OCI-LY7 (cell line): ENCODE data around the gene USH1G. TPM values are rescaled to one million over a fixed set of nuclear protein-coding genes. Genes with fewer than 3 reads are reported as not detected.

ENCODE experiments used
- BruUV-seq: library from RNA; stranded (reverse); fragments of 400-500 nt; replicated peaks from 2 replicates; lab custom pipeline; 2021; lab: Mats Ljungman, UMichigan
- CTCF ChIA-PET: fragments of 300-600 bp; sonication (Branson Sonifier 250); formaldehyde crosslinking; loops from one replicate; lab custom pipeline; 2022; ENCODE audit warnings: antibody characterized with exemption; ENCODE audit not compliant: unreplicated experiment; lab: Charles Lee
- POLR2A ChIA-PET: fragments of 300-600 bp; sonication (Branson Sonifier 250); formaldehyde crosslinking; loops from one replicate; lab custom pipeline; 2022; ENCODE audit warnings: antibody characterized with exemption; lab: Charles Lee
- DNase-seq: peaks from one replicate; pipeline ENCODE4 v3.0.0-alpha.2; 2015; ENCODE audit warnings: low spot score
- H2AFZ ChIP-seq: fragments of 200-600 bp; sonication (generic), shearing (Covaris generic); 2 replicates; pipeline ENCODE4 v1.6.1; 2014; ENCODE audit warnings: mild to moderate bottlenecking, antibody characterized with exemption, low read length, moderate library complexity
- H3K27ac ChIP-seq: fragments of 200-600 bp; sonication (generic); 2 replicates; pipeline ENCODE4 v1.5.1; 2014; ENCODE audit warnings: mixed run types, low read depth, mild to moderate bottlenecking, moderate library complexity, low read length, inconsistent platforms; ENCODE audit not compliant: poor library complexity, severe bottlenecking
- H3K36me3 ChIP-seq: fragments of 200-600 bp; sonication (generic); 2 replicates; pipeline ENCODE4 v1.6.1; 2014; ENCODE audit warnings: mild to moderate bottlenecking, antibody characterized with exemption, low read length, moderate library complexity, mixed read lengths; ENCODE audit not compliant: insufficient read depth
- H3K4me1 ChIP-seq: fragments of 200-600 bp; sonication (generic); 2 replicates; pipeline ENCODE4 v1.5.1; 2014; ENCODE audit warnings: mild to moderate bottlenecking, low read length; ENCODE audit not compliant: insufficient read depth, poor library complexity, severe bottlenecking
- H3K4me2 ChIP-seq: fragments of 200-600 bp; sonication (generic); 2 replicates; pipeline ENCODE4 v1.6.1; 2014; ENCODE audit warnings: mild to moderate bottlenecking, low read length
- H3K4me3 ChIP-seq: fragments of 200-600 bp; sonication (generic); 2 replicates; pipeline ENCODE4 v1.5.1; 2014; ENCODE audit warnings: mild to moderate bottlenecking, low read depth, low read length; ENCODE audit not compliant: poor library complexity, severe bottlenecking
- H3K79me2 ChIP-seq: fragments of 200-600 bp; sonication (generic); 2 replicates; pipeline ENCODE4 v1.6.1; 2016; ENCODE audit warnings: low read depth, mild to moderate bottlenecking, low read length, moderate library complexity, mixed read lengths; ENCODE audit not compliant: insufficient read depth
- H3K9me2 ChIP-seq: fragments of 200-600 bp; sonication (generic); 2 replicates; pipeline ENCODE4 v1.6.1; 2016; ENCODE audit warnings: mild to moderate bottlenecking, low read length, mixed read lengths; ENCODE audit not compliant: insufficient read depth
- H3K9me3 ChIP-seq: fragments of 200-600 bp; sonication (generic); 2 replicates; pipeline ENCODE4 v1.6.1; 2014; ENCODE audit warnings: mild to moderate bottlenecking, mixed run types, low read length, mixed read lengths
- H4K20me1 ChIP-seq: fragments of 200-600 bp; sonication (generic); 2 replicates; pipeline ENCODE4 v1.6.1; 2014; ENCODE audit warnings: mild to moderate bottlenecking, antibody characterized with exemption, low read length, moderate library complexity, mixed read lengths; ENCODE audit not compliant: insufficient read depth
- CTCF ChIP-seq: fragments of 200-600 bp; sonication (generic); conservative IDR thresholded peaks from 2 replicates; pipeline ENCODE4 v1.5.1; 2014; ENCODE audit warnings: mild to moderate bottlenecking, antibody characterized with exemption, low read length, moderate library complexity, mixed read lengths
- EZH2phosphoT487 ChIP-seq: fragments of 200-600 bp; sonication (generic); IDR thresholded peaks from 2 replicates; pipeline ENCODE4 v1.6.1; 2018; ENCODE audit warnings: low read depth, borderline replicate concordance, mild to moderate bottlenecking, mixed run types, antibody characterized with exemption, low read length, moderate library complexity, mixed read lengths
- intact Hi-C: fragments of 100-400 bp; cut with micrococcal nuclease; formaldehyde crosslinking; loops from one replicate; pipeline ENCODE4 v1.10.0; 2022; ENCODE audit not compliant: unreplicated experiment
- total RNA-seq, 2 experiments: library from RNA; depleted of rRNA in 1 of 2; stranded (reverse); fragments of >200 nt in 1 of 2; shearing (Covaris generic) in 1 of 2; gene quantifications; 2 replicates each; pipeline ENCODE4 v1.2.3, GENCODE V29; 2014 to 2022

The USH1G gene
- total RNA-seq, 2 experiments from 2014 or later = not detected

GRCh38 chr17:74922172-74922571 is 883 bp downstream of the USH1G start:
- intact Hi-C loops = no loop called here
- Histone ChIP-seq H4K20me1 (no peaks in the 10 kb centered on the region), H3K9me3 (no peaks in the 10 kb centered on the region), H2AFZ (no peak overlapping the region), H3K9me2 (no peaks in the 10 kb centered on the region), H3K4me3 (no peak overlapping the region), H3K79me2 (no peaks in the 10 kb centered on the region), H3K4me2 (no peak overlapping the region), H3K27ac (no peak overlapping the region), H3K36me3 (no peaks in the 10 kb centered on the region), H3K4me1 (no peaks in the 10 kb centered on the region)
- ChIA-PET CTCF (no interaction called here), POLR2A (no interaction called here)
- no peak for DNase-seq
- TF ChIP-seq EZH2phosphoT487 = no peak
- no peak for TF ChIP-seq CTCF
- BruUV-seq = no TSS peak

DNA sequence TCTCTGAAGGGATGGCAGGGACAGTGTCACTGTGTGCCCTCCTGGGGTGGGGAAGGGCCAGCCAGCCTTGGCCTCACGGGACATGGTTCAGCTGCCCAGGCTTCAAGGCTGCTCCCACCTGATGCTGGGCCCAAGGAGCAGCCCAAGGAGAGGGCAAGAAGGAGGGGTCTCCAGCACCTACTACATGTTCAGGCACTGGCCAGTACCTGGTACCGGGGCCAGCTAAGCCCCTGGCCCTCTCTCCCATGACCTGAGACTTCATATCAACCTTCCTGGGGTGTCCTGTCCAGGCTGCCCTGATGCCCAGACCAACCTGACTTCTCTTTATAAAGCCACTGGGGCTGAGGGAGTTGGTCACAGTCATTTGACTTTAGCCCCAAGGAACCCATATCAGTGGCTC is 1.3 kb downstream of the USH1G start:
- no TSS peak for BruUV-seq
- H3K27ac ChIP-seq = no peak overlapping the region
- CTCF ChIA-PET = no interaction called here

More for the DNA sequence above, 1.3 kb downstream of the USH1G start:
- Histone ChIP-seq H4K20me1 (no peaks in the 10 kb centered on the region), H2AFZ (no peak overlapping the region), H3K4me2 (no peak overlapping the region), H3K79me2 (no peaks in the 10 kb centered on the region), H3K9me2 (no peaks in the 10 kb centered on the region), H3K9me3 (no peaks in the 10 kb centered on the region), H3K4me3 (no peak overlapping the region), H3K4me1 (no peaks in the 10 kb centered on the region), H3K36me3 (no peaks in the 10 kb centered on the region)
- TF ChIP-seq CTCF (no peak), EZH2phosphoT487 (no peak)
- no peak for DNase-seq
- intact Hi-C loops = no loop called here
- POLR2A ChIA-PET = no interaction called here
